ENCODE measurements around the gene TMEM50B.
"Not testable (repeated sequence)": the region's sequence is repeated elsewhere in the genome, so short reads cannot be mapped to it uniquely, and the experiment has no call there.

TMEM50B gene

DNA sequence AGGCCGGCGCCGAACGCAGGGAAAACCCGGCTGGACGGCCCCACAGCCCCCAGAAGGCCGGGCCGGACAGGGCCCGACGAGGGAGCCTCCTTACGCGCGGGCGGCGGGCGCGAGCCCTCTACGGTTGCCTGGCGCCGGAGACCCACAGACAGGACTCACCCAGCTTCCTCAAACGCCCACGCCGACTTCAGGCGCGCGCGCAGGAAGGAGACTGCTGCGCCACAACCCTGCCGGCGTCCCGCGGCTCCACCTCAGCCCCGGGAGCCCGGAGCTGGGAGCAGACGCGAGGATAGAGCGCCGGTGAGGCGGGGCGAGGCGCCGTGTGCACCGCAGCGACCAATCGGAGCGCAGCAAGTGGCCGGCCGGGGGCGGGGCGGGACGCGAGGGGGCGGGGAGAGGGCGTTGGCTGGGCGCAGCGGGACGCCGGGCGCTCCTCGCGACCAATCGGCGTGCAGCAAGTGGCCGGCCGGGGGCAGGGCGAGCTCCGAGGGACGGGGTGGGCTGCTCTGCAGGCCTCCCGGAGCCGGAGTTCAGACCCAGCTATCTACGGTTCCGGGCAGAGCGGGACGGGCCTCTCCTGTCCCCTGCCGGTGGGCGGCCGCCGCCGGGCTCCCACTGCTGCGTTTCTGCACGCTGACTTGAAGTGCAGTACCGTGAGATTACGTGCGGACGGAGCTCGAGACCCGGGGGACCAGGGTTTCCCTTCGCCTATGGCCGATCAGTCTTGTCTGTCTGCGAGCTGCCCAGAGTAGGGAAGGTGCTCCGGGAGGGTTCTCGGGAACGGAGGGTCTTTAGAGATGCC, at the start of gene TMEM50B:
Gene TMEM50B (minus strand): TSS at position 296 of the 802 bp plus-strand sequence. CDS start 11,089 bp downstream, outside the sequence.
- peak; percentile 95 to 98 for DNase-seq (ENCODE audit: extremely low read depth in 1 of 2, low read depth in 1 of 2)

DNA sequence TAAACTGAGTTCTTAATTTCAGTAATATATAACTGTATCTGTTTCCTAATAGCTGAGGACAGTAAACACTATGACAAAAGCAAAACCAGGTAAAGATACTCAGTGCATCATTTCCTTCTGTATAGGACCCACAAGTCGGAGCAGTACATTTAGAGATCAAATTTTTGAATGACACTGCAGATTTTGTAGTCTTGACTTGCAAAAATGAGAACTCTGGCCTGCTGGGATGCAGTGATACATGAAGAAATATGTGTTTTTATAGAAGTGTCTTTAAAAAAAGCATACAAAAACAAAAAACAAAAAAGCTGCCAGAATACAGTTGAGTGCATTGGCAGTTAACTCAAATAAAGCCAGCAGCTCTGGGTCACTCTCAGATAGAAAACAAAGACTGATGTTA, 43.2 kb upstream of the TMEM50B start:
- no peak for DNase-seq (ENCODE audit: extremely low read depth in 1 of 2, low read depth in 1 of 2)

DNA sequence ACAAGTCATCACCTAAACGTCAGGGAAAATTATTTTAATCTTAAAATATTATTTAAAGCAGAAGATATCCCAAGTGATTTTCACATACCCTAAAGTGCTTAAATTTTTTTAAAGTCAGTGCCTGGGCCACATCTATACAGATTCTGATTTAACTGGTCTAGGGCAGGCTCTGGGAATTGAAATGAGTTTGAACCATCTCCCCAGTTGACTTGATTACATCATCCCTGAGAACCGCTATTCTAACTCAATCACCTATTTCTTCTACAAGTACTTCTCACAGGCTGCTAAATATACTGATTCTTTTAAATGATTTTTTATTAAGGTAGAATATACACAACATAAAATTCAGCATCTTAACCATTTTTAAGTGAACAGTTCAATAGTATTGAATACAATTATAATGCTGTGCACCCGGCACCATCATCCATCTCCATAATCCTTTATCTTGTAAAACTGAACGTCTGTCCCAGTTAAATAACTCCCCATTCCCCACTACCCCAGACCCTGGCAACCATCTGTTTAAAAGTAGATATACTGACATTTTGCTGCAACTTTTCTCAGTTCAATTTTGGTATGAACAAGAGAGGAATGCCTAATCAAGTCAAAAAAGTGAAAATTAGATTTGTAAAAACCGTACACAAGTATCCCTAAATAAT, 42.7 kb upstream of the TMEM50B start:
- DNase-seq (ENCODE audit: extremely low read depth in 1 of 2, low read depth in 1 of 2) = no peak

DNA sequence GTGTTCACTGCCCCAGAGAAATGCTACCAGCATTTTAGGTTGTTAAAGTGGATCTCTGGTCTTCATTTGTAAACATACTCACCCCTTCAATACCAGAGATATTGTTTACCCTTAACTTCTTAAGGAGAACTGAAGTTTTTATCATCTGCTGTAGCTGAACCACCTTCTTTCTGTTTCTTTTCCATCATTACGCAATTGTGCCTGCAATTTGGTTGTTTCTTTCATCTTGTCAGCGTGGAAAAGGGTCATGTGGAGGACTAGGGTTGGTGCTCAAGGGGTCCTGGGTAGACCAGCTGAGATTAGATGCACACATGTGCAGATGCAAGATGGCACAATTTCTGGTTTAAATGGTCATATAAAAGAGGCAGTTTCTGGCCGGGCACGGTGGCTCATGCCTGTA, 39.1 kb upstream of the TMEM50B start:
- no peak for DNase-seq (ENCODE audit: extremely low read depth in 1 of 2, low read depth in 1 of 2)

DNA sequence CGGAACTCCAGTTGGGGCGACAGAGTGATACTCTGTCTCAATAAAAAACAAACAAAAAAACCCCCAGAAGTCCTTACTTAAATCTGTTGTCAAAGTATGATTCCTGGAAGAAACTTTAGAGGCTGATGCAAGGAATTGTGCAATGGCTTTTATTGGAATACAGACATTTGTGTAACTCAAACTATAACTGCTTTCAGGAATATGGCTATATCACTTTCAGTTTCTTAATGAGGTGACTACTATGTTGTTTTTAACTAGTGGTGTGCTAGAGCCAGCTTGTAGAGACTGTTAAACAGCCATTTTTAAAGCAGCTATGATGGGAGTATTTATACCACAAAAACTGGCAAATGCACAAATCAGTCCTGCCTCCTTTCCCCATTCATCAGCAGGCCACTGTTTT, 34.5 kb upstream of the TMEM50B start:
- DNase-seq (ENCODE audit: extremely low read depth in 1 of 2, low read depth in 1 of 2) = no peak

DNA sequence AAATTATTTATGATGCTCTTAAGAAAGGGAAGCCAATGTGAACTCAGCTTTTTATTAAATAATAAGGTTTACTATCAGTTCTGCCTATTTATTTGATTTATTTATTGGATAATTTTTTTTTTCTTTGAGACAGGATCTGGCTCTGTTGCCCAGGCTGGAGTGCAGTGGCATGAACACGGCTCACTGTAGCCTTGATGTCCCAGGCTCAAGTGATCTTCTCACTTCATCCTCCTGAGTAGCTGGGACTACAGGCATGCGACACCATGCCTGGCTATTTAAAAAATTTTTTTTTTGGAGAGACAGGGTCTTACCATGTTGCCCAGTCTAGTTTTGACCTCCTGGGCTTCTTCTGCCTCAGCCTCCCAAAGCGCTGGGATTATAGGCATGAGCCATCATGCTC, 32.7 kb upstream of the TMEM50B start:
- DNase-seq (ENCODE audit: extremely low read depth in 1 of 2, low read depth in 1 of 2) = no peak

DNA sequence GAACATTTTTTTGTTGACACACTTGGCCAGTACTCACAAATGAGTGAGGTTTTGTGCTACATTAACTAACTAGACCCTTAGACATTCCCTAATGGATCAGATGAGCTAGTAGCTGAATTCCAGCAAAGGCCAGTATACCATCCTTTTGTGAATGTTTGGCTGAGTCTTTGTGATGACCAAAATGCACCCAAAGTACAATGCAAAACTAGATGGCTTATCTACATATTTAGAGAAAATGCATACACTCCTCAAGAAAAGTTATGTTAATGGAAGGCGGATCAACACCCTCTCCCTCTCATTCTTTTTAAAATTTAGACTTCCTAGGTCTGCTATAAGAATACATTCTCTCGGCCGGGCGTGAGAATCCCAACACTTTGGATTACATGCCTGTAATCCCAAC, 31.9 kb upstream of the TMEM50B start:
- DNase-seq (ENCODE audit: extremely low read depth in 1 of 2, low read depth in 1 of 2) = no peak

DNA sequence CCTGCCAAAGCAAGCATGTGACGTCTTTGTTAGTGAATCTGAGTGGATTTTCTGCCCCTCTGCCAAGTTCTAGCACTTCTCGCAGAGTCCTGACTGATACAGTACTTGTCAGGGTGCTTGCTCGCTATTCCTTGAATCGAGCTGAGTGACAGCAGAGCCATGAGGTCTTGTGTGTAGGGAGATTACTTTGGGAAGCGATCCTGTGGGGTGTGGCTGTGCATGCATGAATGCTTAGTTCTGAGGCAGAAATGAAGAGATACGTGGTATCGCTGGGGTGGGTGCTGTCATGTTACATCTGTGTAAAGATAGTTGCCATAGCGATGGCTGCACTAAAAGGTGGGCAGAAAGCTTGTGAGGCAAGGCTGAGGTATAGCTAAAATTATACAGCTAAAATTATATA, 31.1 kb upstream of the TMEM50B start:
- no peak for DNase-seq (ENCODE audit: extremely low read depth in 1 of 2, low read depth in 1 of 2)

DNA sequence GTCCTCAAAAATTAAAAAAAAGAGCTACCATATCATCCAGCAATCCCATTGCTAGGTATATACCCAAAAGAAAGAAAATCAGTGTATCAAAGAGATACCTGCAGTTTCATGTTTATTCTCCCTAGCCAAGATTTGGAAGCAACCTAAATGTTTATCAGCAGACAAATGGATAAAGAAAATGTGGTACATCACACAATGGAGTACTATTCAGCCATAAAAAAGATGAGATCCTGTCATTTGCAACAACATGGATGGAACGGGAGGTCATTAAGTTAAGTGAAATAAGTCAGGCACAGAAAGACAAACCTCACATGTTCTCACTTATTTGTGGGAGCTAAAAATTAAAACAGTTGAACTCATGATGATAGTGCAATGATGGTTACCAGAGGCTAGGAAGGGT, 27.2 kb upstream of the TMEM50B start:
- not testable (repeated sequence) for DNase-seq (ENCODE audit: extremely low read depth in 1 of 2, low read depth in 1 of 2)

DNA sequence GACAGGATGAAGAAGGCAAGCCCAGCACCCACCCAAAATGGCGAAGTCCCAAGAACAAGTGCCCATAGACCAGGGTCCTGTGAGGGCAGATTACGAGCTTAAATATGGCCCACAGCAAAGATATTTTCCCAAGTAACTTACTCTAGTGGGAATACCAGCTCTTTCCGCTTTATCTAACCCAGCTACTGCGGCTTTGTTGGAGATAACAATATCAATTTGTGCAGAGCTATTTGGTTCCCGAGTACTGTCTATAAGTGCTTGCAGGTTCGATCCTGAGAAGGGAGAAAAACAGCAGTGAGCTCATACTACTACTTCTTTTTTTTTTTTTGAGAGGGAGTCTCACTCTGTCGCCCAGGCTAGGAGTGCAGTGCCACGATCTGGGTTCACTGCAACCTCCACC, 26.1 kb upstream of the TMEM50B start:
- DNase-seq (ENCODE audit: extremely low read depth in 1 of 2, low read depth in 1 of 2) = no peak

DNA sequence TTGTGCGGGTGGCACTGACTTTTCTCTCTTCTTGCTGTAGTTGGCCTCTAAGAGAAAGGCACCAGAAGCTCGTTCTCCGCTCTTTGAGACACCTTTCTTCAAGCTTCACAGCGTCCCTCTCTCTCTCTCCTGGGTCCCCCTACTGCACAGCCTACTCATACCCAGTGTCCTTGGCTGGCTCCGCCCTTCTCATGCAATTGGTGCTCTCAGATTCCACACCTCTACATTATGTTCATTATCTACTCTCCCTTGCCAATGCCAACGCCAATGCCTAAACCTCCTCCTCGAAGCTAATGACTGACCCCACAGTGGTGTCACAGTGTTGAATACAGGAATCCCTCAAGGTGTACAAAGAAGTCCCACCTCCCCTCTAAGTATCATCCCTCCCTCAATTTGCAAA, 16.6 kb upstream of the TMEM50B start:
- DNase-seq (ENCODE audit: extremely low read depth in 1 of 2, low read depth in 1 of 2) = no peak

DNA sequence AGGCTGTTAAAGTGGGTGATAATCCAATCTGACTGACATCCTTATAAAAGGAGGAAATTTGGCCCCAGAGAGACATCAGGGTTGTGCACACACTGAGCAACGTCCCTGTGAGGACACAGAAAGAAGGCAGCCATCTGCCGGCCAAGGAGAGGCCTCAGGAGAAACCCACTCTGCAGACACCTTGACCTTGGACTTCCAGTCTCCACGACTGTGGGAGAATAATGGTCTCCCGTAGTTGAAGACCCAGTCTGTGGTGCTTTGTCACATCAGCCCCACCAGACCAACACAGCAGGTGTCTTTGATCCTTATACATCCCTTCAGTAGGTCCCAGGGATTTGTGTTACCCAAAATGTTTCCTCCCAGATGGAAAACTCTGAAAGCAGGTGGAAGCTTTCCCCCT, 16.0 kb upstream of the TMEM50B start:
- DNase-seq (ENCODE audit: extremely low read depth in 1 of 2, low read depth in 1 of 2) = no peak

DNA sequence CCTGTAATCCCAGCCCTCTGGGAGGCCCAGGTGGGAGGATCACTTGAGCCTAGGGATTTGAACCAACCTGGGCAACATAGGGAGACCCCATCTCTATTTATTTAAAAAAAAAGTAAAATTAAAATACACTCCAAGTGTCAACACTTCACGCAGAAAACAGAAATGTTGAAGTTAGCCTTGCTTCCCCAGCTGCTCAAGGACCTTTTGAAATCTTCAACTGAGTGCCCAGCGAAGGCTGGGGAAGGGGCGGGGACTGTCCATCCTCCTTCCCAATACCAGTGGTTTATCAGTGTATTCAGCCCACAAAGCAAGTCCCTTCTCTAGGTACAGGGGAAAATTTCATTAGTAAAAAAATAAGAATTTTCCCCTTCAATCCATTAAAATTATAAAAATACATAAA, 14.0 kb upstream of the TMEM50B start:
- no peak for DNase-seq (ENCODE audit: extremely low read depth in 1 of 2, low read depth in 1 of 2)

DNA sequence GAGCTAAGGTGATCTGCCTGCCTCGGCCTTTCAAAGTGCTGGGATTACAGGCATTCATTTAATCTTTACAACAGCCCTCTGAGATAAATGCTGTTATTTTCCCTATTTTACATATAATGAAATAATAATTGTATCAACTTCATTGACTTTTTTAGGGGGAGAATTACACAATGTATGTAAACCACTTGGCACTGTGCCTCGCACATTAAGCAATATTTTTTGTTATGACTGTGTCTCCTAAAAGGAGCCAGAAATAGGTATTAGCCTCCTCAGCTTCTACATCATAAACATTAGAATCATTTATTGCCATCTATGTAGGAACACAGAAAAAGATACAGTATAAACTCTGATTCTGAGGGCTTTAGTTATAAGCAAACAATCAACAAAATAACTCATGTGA, 12.8 kb upstream of the TMEM50B start:
- no peak for DNase-seq (ENCODE audit: extremely low read depth in 1 of 2, low read depth in 1 of 2)

DNA sequence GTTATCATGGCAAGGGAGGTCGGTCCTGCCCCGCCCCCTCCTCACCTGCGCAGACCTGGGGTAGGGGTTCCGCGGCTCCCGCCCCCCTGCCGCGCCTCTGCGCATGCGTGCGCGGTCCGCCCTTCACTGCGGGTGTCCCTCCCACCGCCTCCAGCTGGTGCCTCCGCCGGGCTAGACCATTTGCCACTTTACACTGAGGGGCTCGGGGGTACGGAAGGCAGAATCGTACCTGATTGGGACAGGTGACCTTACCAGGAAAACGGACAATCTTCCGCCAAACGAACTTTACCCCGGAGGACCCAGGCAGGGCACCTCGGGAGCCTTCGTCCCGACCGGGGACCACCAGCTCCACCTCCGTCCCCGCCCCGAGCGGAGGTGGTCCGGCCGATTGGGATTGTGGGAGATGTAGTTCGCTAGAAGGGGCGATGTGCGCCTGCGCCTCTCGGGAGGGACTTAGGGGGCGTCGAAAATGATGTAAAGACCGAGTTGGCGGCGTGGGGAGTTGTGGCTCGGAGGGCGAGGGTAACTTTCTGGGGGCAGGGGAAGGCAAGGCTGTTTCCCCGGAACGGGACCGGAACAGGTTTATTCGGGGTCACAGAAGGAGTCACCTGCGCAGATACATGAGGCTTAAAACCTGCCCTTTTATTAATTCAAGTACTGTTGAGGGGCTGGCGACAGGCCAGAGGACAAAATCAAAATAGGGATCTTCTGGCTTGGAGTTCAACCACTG, 11.8 kb upstream of the TMEM50B start, which contains the start of gene DNAJC28:
Gene DNAJC28 (minus strand): TSS at position 344 of the 730 bp plus-strand sequence. CDS start 2,323 bp downstream, outside the sequence.
- DNase-seq (ENCODE audit: extremely low read depth in 1 of 2, low read depth in 1 of 2) = peak; percentile 84 to 92

DNA sequence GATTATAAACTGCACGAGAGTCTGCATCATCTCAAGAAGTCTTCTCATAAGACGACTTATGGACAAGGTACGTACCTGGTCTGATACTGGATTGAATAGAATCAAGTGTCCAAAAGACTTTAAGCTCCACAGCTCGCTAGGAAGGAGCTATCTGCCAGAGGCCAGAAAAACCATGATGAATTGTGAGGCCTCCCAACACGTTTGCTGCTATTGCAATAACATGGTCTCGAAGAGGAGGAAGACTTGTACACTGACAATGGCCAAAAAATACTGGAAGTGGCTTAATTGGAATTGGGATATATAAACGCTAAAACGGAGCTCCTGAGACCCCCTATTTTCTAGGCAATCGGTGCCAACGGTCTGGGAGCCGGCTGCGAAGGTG, 11.2 kb upstream of the TMEM50B start:
- DNase-seq (ENCODE audit: extremely low read depth in 1 of 2, low read depth in 1 of 2) = no peak

DNA sequence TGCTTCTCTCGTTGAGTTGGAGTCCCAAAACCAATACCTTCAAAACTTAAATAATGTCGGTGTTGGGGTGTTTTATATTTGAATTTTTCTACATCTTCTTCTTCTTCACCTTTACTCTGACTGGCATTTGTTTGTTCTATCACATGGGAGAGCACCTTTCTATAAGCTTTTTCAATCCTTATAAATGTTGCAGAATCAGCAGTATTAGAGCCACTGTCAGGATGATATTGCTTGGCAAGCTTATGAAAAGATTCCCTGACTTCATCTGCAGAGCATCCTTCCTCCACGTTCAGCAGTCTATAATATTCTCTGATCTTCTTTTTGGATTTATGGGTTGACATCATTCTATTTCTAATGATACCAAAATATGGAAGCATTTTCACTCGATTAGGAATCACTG, 9.2 kb upstream of the TMEM50B start:
- DNase-seq (ENCODE audit: extremely low read depth in 1 of 2, low read depth in 1 of 2) = no peak

DNA sequence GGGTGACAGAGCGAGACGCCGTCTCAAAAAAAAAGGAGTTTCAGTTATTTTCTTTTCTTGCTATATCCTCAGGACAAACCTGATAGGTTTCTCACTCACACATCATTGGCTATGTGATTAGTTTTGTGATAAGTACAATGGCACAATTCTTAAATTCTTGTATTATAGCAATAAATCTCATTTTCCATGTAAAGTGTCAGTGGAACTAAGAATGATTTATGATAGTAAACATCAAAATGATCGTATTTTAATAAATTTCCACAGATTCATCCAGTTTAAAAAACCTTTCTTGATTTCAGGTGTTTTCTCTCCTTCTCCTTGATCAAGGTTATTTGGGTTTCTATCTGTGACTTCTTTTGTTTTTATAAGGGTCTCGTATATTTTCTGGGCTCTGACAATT, 8.2 kb upstream of the TMEM50B start:
- DNase-seq (ENCODE audit: extremely low read depth in 1 of 2, low read depth in 1 of 2) = no peak

DNA sequence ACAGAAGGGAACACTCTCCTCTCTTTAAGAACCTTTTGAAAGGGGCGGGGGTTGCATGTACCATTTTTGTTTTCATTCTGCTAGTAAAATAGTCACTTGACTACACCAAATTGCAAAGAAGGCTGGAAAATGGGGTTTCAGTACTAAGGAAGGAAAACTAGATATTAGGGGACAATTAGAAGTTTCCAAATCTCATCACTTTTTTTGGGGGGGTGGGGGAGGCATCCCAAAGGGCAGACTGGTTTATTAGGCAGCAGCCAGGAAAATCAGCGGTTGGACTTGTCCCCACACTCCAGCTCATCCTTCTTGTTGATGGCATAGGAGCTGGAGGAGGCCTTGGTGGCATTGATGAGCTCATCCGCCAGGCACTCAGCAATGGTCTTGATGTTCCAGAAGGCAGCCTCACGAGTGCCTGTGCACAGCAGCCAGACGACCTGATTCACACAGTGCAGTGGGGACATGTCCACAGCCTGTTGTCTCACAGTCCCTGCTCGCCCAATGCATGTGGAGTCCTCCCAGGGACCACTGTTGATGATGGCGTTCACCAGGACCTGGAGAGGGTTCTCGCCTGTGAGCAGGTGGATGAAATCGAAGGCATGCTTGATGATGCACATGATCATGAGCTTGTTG, 1.7 kb upstream of the TMEM50B start:
- no peak for DNase-seq (ENCODE audit: extremely low read depth in 1 of 2, low read depth in 1 of 2)

DNA sequence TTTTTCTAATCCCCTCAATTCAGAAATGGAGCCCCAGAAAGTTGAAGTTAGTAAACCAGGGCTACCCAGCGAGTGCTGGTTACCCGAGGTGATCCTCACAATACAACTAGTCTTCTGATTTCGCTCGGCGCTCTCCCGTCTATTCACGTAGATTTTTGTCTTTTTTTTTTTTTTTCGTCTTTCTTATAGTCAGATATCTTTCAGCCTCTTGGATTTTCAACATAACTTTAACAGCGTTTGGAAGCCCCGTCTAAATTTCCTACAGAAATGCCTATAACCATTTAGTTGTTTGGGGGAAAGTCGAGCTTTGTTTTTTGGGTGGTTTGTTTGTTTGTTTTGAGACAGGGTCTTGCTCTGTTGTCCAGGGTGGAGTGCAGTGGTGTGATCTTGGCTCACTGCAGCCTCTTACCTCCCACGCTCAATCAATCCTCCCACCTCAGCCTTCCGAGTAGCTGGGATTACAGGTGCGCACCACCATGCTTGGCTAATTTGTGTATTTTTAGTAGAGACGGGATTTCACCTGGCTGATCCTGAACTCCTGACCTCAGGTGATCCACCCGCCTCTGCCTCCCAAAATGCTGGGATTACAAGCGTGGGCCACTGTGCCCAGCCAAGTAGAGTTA, 818 bp upstream of the TMEM50B start:
- no peak for DNase-seq (ENCODE audit: extremely low read depth in 1 of 2, low read depth in 1 of 2)
